ENCODE data around the gene HPX.

GRCh38 chr11:6468712-6469495, 28.1 kb upstream of the HPX start:
- TF ChIP-seq CTCF (IDR thresholded peaks at IDR 0.05) (no peak), POLR2A (IDR thresholded peaks at IDR 0.05) (no peak), EP300 (IDR thresholded peaks at IDR 0.05) (no peak)
